Right kidney (tissue), 1 donor: ENCODE results near the gene EZH2.

Experiments used
- DNase-seq: peaks from one replicate; pipeline ENCODE4 v3.0.0-alpha.2; 2016

The EZH2 gene

DNA sequence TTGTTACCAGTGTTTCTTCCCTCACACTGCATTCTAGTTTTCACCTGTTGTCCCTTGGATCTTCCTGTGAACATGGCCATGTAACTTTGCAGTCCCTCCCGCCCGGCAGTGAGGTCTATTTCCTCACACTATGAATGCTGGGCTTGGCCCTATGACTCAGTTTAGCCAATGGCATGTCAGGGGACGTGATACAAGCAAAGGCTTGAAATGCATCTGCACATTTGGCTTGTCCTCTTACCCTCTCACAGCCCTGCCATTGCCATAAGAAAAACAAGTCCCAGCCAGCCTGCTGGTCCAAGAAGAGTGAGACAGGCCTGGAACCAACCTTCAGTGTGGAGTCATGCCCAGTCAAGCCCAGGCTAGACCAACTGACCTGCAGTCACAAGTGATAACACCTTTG, 17.1 kb upstream of the EZH2 start:
- DNase-seq: no peak

DNA sequence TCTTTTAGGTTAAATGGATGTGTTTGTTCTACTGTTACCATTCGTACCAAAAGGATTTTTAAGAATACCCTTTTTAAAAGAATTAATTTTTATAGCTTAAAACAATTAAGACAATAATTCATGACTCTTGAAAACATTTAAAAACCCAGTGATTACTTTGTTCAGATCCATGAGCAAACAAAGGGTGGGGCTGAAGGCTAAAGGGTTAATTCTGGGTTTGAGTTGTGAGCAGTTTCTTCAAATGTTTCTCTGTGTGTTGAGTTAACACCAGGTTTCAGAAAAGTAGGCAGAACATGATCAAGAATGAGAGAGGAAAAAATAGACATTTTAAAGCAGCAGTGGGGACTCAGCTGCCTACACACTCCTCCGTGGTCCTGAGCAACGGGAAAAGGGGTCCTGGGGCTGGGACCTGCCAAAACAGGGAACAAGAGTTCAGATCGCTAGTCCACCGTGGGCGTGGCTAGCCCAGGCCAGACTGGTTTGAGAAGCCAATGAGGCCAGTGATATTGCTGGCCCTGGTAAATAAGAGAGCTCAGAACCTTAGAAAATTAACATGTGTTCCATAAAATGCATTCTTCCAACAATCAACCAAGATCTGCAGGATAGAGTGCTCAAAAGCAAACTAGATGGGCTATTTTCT, 14.9 kb upstream of the EZH2 start:
- no peak for DNase-seq

DNA sequence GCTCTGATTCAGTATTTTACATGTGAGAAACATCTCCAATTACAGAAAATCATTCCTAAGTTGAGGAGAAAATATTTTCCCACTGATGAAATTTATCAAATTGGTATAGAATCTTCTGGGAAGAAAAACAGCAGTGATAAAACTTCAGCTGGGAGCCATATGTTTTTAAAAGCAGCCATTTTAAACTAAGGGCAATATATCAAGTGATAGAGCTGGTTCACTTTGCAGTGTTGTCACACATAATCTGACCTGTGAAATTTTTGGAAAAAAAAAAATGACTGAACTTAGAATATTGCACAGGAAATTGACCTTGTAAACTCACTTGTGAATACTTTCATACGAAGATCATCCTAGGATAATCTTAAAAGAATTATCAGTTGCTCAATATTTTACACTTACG, 10.5 kb upstream of the EZH2 start:
- no peak for DNase-seq

DNA sequence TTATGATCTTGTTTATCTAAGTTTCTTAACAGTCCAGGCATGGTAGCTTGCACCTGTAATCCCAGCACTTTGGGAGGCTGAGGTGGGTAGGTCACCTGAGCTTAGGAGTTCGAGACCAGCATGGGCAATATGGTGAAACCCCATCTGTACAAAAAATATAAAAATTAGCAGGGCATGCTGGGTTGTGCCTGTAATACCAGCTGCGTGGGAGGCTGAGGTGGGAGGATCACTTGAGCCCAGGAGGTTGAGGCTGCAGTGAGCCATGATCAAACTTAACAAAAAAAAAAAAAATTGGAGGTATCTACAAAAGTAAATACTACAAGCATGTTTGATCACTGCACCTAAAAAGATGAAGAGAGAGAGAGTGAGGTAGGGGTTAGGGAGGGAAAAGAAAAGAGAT, 9.0 kb upstream of the EZH2 start:
- no peak for DNase-seq

DNA sequence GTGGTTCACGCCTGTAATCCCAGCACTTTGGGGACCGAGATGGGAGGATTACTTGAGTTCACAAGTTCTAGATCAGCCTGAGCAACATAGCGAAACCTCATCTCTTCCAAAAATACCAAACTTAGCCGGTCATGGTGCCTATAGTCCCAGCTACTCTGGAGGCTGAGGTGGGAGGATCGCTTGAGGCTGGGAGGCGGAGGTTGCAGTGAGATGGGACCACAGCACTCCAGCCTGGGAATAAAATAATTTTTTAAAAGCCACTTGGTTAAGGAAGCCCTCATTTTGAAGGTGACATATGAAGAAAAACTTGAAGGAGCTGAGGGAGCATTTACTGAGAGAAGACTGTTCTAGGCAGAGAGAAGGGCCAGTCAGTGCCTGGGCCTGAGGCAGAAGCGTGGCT, 4.2 kb upstream of the EZH2 start:
- DNase-seq: no peak

DNA sequence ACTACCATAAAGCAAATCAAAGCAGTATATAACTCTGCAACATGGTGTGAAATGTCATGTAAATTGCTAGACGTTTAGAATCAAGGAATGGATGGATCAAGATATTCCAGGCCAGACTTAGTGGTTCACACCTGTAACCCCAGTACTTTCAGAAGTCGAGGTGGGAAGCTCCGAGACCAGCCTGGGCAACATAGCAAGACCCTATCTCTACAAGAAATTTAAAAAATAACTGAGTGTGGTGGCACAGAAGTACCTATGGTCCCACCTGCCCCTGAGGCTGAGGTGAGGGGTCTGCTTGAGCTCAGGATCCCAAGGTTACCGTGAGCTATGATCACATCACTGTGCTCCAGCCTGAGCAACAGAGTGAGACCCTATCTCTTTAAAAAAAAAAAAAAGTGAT, 2.8 kb upstream of the EZH2 start:
- DNase-seq: no peak

DNA sequence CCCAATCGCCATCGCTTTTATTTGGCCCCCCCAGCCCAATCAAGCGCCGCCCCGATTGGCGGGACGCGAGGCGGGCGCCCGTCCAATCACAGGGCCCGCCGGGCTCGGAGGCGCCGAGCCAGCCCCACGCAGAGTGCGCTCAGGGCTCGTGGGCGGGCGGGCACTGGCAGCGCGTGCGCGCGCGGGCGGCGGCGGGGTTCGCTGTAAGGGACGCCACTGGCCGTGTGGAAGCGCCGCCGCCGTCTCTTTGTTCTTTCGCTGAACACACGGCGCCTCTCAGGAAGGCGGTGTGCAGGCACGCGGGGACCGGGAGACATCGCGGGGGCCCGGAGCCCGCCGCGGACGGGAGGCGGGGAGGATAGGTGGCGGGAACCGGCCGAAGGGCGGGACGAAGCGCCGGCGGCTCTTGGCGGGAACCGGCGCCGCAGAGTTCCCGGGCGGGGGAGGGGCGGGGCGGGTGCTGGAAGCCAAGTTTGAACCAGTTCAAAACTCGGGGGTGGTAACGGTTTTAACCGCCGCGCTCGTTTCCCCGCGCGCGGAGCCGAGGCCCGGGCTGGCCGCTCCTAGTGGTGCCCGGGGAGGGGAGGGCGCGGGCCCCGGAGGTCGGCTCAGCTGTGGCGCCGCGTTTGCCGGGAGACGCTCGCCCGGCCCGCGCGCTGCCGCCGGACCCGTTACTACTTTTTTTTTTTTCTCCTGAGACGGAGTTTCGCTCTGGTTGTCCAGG, 370 bp upstream of the EZH2 start:
- peak; percentile 99 for DNase-seq

DNA sequence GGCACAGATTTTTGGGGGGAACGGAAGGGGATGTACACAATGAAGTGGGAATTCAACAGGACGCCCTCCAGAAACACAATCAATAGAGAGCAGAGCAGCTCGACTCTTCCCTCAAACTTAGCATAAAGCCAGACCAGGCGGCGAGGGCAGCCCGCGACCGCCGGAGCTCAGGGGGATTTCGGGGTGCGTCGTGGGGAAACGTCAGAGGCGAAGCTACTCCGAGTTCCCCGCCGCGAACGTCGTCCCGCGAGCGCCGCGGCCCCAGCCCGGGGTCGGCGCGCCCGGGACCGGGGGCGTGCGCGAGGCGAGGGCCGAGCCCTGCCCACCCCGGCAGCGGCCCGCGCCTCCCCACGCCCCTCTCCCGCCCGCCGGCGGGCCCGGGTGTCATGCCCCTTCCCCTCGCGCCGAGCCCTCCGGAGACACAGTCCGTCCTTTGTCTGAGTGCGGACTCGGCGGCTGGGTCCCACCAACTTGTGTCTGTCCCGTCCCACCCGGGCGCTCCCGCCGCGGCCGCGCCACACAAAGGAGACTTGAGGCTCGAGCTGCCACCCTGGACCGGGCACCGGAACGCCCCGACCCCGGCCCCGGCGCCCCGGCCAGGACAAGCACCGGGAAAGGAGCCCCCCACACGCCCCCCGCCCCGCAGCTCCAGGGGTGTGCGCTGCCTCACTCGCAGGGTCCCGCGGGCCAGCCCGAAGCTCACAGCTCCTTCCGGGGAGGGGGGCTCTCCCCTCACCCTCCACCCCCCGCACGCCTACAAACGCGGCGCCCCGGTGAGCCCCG, 634 bp downstream of the EZH2 start:
- DNase-seq: peak; percentile 77

DNA sequence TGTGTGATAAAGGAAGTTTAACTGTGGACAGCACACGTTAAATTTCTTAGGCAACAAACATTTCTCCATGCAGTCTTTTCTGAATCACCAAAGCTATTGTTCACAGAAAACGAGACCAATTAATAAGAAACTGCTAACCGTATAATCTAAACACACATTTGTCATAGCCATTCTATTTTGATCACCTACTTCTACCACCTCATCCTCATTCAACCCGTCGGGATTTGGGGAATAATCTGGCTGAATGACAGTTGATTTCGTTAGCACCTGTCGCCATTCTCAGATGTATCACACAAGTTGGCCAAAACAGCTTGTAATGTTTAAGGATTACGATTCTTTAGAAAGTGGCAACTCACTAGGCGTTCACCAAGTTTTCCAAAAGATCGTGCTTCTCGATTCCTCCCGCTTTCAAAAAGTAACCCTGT, 1.2 kb downstream of the EZH2 start:
- DNase-seq: no peak

DNA sequence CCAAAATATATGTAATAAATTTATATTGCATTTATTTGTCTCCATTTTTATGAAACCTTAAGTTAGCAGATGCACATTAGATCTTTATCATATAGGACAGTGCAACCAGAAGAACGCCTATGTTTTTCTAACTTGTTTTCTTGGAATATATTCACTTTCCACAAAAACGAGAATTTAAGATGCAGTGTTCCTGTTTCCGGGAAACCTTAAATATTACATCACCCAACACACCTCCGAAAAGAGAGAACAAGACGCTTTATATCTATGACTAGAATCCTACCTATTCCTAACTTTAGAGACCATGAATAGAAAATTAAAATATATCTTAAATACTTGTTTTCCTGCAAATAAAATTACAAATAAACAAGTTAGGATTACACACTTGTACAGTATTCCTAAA, 1.9 kb downstream of the EZH2 start:
- no peak for DNase-seq

DNA sequence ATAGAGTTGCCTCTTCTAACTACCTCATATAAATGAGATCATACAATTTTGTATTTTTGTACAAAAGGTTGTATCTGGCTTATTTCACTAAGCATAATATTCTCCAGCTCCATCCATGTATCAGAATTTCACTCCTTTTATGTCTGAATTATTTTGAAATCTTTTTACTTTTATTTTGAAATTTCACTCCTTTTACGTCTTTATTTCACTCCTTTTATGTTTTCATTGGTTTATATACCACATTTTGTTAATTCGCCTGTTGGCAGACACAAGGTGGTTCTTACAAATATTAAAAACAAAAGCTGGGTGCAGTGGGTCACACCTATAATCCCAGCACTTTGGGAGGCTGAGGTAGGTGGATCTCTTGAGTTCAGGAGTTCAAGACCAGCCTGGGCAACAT, 5.8 kb downstream of the EZH2 start:
- no peak for DNase-seq

DNA sequence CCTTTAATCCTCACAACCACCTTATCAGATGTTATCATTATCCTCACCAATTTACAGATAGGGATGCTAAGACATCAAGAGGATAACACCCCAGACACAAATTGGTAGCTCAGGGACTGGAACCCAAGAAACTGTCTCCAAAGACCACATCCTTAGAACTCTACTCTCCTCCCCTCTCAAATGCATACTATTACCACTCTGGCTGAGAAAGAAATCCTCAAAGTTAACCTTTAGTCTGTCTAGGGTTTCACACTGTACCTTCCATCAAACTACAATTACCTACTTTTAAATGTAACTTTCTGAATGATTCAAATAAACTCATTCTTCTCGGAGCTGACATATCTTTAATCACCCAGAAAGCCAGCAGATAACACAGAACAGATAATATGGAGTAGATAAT, 6.6 kb downstream of the EZH2 start:
- no peak for DNase-seq

DNA sequence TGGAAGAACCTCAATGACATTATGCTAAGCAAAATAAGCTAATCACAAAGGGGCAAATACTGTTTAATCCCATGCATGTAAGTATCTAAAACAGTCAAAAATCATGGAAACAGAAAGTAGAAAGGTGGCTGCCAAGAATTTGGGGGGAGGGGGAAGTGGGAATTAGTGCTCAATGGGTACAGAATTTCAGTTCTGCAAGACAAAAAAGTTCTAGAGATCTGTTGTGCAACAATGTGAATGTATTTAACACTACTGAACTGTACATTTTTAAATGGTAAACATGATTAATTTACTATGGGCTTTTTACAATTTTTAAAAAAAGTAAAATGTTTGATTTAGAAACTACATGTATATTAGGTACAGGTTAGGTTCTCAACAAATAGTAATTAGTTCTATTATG, 11.9 kb downstream of the EZH2 start:
- DNase-seq: no peak

DNA sequence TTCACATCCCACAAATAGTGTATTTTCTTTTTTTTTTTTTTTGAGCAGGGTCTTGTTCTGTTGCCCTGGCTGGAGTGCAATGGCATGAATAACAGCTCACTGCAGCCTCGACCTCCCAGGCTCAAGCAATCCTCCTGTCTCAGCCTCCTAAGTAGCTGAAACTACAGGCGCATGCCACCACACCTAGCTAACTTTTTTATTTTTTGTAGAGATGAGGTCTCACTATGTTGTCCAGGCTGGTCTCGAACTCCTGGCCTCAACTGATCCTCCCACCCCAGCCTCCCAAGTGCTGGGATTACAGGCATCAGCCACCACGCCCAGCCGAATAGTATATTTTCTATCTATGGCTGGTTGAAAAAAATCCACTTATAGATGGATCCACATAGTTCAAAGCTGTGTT, 12.5 kb downstream of the EZH2 start:
- DNase-seq: no peak

DNA sequence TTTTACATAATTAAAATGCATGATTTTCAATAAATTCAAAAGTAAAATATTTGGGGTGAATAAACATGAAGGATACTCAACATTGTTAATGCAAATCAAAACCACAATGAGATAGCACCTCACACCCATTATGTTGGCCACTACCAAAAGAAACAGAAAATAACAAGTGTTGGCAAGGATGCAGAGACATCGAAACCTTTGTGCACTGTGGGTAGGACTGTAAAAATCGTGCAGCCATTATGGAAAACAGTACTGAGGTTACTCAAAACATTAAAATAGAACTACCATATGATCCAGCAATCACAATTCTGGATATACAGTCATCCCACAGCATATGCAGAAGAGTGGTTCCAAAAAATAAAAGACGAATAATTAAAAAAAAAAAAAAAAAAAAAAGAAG, 13.1 kb downstream of the EZH2 start:
- no peak for DNase-seq

DNA sequence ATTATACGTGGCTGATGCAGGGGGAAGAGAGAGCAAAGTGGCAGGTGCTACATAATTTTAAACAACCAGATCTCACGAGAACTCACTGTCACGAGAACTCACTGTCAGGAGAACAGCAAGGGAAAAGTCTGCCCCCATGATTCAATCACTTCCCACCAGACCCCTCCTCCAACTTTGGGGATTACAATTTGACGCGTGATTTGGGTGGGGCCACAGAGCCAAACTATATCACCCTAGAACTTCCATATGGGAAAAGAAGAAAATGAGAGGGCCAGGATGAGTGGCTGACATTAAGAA, 15.8 kb downstream of the EZH2 start:
- DNase-seq: no peak

DNA sequence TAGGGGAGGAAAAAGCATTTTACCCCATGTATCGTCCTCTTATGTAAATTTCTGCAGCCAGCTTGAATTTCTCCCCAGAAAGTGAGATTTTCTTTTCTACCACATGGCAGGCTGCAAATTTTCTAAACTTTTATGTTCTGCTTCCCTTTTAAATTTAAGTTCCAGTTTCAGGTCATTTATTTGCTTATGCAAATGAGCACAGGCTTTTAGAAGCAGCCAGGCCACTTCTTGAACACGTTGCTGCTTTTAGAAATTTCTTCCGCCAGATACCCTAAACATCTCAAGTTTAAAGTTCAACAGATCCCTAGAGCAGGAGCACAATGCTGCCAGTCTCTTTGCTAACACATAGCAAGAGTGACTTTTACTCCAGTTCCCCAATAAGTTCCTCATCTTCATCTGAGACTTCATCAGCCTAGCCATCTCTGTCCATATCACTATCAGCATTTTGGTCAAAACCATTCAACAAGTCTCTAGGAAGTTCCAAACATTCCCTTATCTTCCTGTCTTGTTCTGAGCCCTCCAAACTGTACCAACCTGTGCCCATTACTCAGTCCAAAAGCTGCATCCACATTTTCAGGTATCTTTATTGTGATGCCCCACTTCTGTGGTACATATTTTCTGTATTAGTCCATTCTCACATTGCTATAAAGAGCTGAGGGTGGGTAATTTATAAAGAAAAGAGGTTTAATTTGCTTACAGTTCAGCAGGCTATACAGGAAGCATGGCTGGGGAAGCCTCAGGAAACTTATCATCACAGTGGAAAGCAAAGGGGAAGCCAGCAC, 16.3 kb downstream of the EZH2 start:
- no peak for DNase-seq

DNA sequence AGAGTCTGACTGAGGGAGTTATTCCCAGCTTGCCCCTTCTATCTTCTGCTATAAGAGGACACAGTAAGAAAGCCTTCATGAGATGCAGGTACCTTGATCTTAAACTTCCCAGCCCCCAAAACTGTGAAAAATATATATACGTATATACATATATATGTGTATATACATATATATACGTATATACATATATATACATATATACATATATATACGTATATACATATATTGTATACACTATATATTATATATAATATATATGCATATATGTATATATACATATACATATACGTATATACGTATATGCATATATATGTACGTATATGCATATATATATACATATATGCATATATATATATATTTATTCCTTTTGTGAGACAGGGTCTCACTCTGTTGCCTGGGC, 17.7 kb downstream of the EZH2 start:
- no peak for DNase-seq

DNA sequence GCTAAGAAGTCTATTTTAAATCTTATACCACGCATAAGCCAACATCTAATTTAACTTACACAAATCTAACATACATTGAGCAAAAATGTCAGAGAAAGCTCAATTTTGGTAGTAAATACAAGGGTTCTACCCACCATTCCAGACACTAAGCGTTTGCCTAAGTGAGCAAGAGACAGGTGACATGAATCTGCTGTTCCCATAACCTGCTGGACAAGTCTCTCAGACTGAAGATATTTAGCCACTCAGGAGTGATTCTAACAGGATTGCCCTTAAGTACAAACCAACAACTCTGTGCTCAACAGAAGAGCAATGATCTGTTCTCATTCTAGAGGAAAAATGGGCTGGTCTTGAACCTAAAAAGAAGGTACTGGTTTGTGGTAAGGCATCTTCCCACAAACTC, 18.8 kb downstream of the EZH2 start:
- DNase-seq: no peak

DNA sequence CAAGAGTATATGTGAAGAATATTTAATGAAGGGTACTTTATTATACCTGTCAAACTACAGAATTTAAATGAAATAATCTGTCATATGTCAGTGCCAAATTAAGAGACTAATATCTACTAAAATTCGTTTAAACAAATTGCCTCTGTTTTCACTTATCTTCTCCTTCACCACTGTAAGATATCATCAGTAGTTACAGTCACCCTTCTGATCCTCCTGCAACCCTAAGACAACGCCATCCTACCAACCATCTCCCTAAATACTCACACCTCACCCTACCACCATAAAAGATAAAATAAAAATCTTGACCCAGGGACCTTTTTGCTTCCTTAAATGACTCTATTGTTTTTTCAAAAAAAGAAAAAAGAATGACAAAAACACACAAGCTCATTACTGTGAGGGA, 20.8 kb downstream of the EZH2 start:
- DNase-seq: no peak

DNA sequence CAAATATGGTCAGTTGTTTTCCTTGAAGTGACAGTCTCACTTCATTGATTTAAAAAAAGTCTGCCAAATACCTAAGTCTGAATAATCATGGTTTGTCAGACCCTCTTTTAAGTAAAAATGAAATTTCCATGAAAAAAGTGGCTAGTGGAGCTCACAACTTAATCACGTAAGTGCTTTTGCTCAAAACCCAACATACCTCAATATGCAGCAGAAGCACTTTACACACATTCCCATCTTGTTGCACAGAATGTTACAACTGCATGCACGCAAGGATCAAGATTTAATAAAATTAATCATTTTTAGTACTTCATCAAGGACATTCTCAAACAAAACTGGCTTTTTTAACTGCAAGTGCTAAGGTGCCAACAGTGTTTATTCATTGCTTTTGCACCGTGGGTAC, 21.6 kb downstream of the EZH2 start:
- no peak for DNase-seq

DNA sequence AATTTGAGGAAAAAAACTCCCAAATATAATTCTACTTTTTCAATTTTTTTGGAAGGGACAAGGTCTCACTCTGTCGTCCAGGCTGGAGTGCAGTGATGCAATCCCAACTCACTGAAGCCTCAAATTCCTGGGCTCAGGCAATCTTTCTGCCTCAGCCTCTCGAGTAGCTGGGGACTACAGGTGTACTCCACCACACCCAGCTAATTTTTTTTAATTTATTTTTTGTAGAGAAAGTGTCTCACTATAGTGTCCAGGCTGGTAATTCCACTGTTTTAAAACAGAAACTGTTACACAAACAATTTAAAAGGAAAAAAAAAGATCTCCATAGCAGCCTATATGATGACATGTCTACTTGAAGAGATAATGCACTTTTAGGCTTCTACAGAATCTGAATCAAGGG, 25.6 kb downstream of the EZH2 start:
- DNase-seq: no peak

DNA sequence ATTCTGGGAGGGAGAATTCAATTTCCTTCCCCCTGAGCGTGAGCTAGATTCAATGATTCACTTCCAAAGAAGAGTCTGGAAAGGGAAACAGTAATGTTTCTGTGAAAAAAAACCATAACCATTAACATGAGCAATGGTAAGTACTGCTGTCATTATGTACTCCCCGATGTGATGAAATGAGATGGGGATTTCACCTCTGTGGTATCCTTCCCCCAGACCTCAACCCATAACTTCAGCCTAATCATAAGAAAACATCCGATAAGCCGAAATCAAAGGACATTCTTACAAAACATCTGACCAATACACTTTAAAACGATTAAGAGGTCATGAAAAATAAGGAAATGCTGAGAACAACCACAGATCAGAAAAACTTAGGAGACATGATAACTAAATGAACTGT, 27.2 kb downstream of the EZH2 start:
- no peak for DNase-seq

DNA sequence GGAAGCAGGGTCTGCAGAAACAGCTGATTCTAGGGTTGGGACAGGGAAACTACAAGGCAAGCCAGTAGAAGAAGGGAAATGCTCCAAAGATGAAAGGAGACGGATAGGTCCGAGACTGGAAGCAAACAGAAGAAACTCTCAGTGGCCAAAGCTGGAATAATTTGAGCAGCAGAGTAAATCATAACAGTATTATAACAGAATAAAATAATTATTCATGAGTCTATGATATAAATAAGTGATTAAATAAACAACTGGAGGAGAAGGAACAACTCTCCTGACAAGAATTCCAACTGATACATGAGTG, 27.6 kb downstream of the EZH2 start:
- no peak for DNase-seq
